GM15510 (cell line): ENCODE data around the gene BCAR3.

Experiments used
- POLR2A ChIP-seq: IDR thresholded peaks from 3 replicates; pipeline ENCODE4 v1.6.1; 2011; ENCODE audit warnings: borderline replicate concordance; ENCODE audit not compliant: insufficient read length; ENCODE audit errors: extremely low read depth

Gene BCAR3

GRCh38 chr1:93713341-93713740 is 31.7 kb upstream of the BCAR3 start:
- TF ChIP-seq POLR2A: no peak

DNA sequence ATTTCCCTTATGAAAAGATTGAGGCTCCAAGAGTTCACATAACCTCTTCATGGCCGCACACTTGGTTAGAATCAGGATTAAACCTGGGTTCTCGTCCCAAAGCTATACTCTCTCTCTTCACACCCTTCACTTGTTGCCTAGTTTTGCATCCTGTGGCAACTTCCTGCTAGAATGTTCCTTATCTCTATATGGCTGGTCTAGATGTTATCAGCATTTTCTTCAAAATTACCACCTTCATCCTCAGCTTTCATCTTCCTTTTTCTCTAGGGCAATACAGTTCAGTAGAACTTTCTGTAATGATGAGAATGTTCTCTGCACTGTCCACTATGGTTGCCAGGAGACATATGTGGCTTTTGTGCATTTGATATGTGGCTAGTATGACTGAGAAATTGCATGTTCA is 31.1 kb upstream of the BCAR3 start:
- TF ChIP-seq POLR2A: no peak

GRCh38 chr1:93710499-93711453 is 29.1 kb upstream of the BCAR3 start:
- no peak for TF ChIP-seq POLR2A

- TF ChIP-seq POLR2A: no peak
Observed at GRCh38 chr1:93708734-93709481, 27.3 kb upstream of the BCAR3 start.

DNA sequence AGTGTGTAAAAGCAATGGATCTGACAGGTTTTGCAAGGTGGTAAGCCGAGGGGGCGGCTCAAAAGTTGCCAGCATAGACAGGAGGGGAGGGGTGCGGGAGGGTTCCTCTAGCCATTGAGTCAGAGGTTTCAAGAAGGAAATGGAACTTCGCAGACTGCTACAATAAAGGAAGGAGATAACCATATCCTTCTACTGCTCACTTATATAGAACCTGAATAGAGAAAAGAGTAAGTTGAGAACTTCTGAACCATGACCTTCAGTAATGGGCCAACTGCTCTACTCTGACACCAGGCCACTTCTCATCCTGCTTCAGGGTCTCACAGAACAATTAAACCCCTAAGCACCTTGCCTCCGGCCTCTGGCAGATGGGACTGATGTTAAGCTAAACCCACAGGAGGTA is 26.3 kb upstream of the BCAR3 start:
- TF ChIP-seq POLR2A: no peak

- TF ChIP-seq POLR2A: no peak
Observed at GRCh38 chr1:93705892-93706500, 24.4 kb upstream of the BCAR3 start.

DNA sequence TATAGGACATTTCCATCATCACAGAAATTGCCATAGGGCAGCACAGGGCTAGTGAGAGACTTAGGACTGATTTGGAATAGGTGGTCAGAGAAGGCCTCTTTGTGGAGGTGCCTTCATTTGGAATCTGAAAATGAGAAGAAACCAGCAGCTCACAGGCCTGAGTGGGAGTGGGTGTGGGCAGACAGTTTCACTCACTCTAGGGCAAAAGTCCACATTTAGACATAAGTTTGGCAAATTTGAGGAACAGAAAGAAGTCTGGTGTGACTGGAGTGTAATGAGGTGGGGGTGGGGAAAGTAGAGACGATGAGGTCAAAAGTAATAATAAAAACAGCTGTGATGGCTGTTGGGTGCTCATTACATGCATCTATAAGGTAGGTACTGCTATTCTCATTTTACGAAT is 22.4 kb upstream of the BCAR3 start:
- no peak for TF ChIP-seq POLR2A

DNA sequence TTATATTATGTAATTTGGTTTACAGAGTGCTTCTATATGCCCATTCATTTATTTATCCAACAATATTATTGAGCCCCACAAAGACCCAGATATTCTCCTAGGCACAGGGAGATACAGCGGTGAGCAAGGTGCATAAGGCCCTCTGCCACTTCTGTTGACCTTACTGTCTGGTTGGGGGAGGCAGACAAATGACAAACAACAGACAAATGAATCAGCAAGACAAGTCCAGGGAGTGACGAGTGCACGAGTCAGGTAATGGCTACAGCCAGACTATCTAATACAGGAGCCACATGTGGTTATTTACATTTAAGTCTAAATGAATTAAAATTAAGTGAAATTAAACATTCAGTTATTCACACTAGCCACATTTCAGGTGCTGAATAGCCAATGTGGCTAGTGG is 22.0 kb upstream of the BCAR3 start:
- no peak for TF ChIP-seq POLR2A

DNA sequence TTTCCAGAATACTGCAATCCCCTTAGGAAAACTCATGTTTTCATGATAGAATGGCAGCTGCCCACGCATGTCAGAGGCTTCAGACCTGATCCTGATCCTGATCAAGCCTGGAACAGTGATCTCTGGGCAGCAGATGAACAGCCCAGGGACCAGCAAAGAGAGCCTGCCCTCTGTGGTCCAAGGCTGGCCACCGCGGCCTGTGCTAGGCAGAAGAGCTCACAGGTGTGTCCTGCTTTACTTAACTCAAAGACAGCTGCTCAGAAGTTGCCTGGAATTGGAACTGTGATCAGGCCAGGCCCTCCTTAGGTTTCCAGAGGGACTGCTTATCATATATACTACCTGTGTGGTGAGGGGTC is 21.2 kb upstream of the BCAR3 start:
- no peak for TF ChIP-seq POLR2A

- no peak for TF ChIP-seq POLR2A
Observed at GRCh38 chr1:93702111-93702827, 20.6 kb upstream of the BCAR3 start.

GRCh38 chr1:93701629-93702028 is 20.0 kb upstream of the BCAR3 start:
- no peak for TF ChIP-seq POLR2A

DNA sequence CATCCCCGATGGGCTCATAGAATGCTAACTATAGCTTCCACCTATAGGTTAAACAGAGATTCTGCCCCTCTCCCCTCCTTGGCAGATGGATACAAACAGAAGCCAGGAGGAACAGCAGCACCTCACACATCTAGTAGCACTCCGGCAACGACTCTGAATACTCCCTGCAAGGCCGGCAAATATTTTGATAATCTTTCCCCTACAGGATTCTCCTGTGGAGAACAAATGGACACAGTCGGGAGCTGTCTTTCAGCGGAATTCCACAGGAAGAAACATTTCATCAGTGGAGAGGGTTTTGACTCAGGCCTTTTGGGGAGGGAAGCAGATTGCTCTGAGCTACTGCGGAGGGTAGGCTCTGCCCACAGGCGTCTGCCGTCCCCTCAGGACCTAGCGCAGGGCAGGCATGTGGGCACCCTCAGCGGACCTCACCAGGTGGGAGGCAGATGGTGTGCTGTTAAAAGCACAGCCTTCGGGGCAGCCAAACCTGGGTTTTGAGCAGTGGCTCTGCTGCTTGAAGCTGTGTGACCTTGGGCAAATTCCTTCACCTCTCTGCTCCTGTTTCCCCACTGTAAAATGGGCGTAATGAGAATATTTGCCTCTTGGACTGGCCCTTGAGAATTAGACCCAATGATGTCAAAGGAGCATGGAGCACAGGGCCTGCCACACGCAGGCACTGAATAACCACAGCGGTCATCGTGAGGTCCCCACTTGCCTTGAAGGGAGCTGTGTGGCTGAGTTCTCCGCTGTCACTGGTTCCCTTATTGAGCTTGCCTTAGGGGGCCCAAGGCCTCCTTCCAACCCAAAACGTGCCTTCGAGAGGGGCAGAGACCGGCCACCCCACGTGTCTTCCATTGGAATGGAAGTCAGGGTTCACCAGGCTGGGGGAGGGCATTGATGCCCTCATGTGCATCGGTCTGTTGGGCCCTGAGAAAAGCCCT is 19.2 kb upstream of the BCAR3 start:
- TF ChIP-seq POLR2A: no peak

DNA sequence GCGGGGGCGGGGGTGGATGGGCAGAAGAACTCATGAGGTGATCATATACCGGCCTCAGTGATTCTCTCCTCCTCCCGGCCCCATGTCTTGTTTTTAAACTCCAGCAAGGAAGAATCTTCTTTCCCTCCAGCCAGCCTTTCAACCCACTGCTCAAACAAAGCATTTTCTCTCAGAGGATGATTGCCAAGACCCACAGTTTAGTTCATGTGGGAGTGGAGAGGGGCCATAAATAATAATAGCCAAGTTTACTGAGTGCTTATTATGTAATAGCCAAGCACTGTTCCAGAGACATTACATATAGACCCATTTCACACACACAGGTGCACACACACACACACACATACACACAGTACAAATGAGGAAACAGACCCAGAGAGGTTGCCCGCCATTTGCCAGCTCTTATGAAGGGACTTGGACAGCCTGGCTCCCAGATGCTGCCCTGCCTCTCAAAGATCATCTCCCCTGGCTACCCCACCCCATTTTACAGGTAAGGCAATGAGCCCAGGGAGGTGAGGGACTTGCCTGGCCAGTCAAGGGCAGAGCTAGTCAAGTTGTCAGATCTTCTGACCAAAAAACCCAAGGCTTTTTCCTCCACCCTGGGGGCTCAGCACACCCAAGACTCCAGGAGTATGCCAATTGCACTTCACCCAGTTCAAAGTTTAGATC is 18.0 kb upstream of the BCAR3 start:
- TF ChIP-seq POLR2A: no peak

DNA sequence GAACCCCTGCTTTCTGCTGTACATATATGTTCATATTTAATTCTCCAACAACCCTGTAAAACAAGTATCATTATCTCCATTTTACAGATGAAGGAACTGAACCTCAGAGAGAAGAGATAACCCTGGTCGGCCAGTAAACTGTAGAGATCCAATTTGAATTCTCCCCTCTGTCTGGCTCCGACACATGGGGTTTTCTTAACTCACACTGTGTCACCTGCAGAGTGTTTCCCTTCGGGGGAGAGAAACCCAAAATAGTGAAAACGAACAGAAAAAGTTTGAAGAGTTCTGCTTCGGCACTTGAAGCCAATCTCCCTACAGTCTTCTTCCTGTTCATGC is 17.4 kb upstream of the BCAR3 start:
- no peak for TF ChIP-seq POLR2A

- no peak for TF ChIP-seq POLR2A
Observed at GRCh38 chr1:93698329-93699048, 16.9 kb upstream of the BCAR3 start.
